ENCODE results near the gene CCNF. TPM values are rescaled to one million over a fixed set of nuclear protein-coding genes. Genes with fewer than 3 reads are reported as not detected.
"Not testable (repeated sequence)": the region's sequence is repeated elsewhere in the genome, so short reads cannot be mapped to it uniquely, and the experiment has no call there.

Gene CCNF, protein sequence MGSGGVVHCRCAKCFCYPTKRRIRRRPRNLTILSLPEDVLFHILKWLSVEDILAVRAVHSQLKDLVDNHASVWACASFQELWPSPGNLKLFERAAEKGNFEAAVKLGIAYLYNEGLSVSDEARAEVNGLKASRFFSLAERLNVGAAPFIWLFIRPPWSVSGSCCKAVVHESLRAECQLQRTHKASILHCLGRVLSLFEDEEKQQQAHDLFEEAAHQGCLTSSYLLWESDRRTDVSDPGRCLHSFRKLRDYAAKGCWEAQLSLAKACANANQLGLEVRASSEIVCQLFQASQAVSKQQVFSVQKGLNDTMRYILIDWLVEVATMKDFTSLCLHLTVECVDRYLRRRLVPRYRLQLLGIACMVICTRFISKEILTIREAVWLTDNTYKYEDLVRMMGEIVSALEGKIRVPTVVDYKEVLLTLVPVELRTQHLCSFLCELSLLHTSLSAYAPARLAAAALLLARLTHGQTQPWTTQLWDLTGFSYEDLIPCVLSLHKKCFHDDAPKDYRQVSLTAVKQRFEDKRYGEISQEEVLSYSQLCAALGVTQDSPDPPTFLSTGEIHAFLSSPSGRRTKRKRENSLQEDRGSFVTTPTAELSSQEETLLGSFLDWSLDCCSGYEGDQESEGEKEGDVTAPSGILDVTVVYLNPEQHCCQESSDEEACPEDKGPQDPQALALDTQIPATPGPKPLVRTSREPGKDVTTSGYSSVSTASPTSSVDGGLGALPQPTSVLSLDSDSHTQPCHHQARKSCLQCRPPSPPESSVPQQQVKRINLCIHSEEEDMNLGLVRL
- total RNA-seq (2014; rRNA removed; shearing (Covaris generic)), result 37.4 and 38.3 TPM in 2 replicates

DNA sequence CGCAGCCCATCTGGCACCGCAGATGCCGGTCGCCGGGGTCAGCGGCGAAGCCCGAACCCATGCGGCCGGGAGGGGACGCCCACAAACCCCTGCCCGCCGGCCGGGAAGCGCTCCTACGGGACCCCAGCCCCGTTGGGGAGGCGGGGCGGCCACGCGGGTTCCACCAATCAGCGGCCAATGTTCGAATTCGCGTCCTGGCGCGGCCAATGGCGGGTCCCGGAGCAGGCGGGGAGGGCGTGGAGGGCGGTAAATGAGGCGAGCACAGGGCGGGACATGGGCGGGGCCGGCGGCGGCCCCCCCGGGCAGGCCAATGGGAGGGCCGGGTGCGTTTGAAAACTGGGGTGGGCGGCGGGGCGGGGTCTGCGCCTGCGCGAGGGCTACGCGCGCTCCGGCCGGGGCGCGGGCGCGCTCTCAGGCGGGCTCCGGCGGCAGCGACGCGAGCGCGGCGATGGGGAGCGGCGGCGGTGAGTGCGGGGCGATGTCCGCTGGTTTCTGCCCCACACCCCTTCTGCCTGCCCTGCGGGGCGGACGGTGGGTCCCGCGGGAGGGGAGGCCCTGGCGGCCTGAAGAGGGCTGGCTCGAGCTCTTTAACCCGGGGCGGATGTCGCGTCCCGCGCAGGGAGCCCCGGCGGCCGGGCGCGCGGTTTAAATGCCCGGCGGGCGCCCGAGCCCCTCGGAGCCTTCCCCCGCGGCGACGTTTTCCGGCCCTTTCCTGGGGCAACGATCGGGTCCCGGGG is at the start of gene CCNF:
Gene CCNF, plus strand, starts transcription at position 414 of the 737 bp plus-strand sequence. Its CDS starts 35 bp downstream, at position 449.
- peak; percentile 91 for DNase-seq (ENCODE audit: low read depth)

DNA sequence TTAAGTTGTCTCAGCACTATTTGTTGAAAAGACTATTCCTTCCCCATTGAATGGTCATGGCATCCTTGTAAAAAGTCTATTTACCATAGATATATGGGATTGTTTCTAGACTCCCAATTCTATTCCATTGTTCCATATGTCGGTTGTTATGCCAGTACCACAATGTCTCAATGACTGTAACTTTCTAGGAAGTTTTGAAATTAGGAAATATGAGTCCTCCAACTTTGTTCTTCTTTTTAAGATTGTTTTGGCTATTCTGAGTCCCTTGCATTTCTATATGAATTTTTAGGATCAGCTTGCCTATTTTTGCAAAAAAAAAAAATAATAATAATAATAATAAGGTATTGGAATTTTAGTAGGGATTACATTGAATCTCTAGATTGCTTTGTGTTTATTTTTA is 45.7 kb upstream of the CCNF start:
- DNase-seq (ENCODE audit: low read depth), result no peak

DNA sequence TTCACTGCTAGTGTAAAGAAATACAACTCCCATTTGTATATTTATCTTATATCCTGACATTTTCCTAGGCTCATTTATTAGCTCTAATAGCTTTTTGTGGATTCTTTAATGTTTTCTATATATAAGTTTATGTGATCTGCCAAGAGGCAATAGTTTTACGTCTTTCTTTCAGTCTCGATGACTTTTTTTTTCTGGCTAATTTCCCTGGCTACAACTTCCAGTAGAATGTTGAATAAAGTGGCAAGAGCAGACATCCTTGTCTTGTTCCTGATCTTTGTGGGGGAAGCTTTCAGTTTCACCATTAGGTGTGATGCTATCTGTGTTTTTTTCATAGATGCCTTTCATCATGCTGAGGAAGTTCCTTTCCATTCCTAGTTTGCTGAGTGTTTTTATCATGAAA is 44.8 kb upstream of the CCNF start:
- no peak for DNase-seq (ENCODE audit: low read depth)

DNA sequence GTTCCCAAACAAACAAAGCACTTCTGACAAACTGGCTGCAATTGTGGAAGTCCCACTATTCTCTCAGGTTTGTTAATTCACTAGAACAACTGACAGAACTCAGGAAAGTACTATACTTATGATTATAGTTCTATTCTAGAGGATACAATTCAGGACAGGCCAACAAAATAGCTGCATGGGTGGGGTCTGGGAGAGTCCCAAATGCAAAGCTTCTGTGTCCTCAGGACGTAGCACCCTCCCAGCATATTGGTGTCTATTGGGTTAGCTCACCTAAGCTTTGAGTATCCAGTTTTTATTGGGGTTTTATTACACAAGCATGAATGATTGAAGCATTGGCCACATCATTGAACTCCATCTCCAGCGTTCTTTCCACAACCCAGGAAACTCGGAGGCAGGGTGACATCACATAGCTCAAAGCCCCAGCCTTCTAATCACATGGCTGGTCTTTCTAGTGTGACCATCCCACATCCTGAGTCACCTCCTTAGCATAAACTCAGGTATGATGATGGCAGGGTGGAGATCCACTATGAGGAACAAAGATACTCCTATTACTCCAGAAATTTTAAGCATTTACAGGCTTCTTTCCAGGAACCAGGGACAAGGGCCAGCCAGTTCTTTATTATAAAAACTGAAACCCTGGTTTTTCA is 43.9 kb upstream of the CCNF start:
- DNase-seq (ENCODE audit: low read depth), result no peak

GRCh38 chr16:2385982-2386381 is 43.3 kb upstream of the CCNF start:
- DNase-seq (ENCODE audit: low read depth), result not testable (repeated sequence)

GRCh38 chr16:2386990-2387389 is 42.3 kb upstream of the CCNF start:
- no peak for DNase-seq (ENCODE audit: low read depth)

- no peak for DNase-seq (ENCODE audit: low read depth)
Observed at GRCh38 chr16:2388139-2388874, 40.9 kb upstream of the CCNF start.

GRCh38 chr16:2388875-2389433 is 40.3 kb upstream of the CCNF start:
- DNase-seq (ENCODE audit: low read depth), result peak; percentile 69

GRCh38 chr16:2392025-2392424 is 37.2 kb upstream of the CCNF start:
- DNase-seq (ENCODE audit: low read depth), result peak; percentile 7

GRCh38 chr16:2398520-2398919 is 30.7 kb upstream of the CCNF start:
- DNase-seq (ENCODE audit: low read depth), result no peak

DNA sequence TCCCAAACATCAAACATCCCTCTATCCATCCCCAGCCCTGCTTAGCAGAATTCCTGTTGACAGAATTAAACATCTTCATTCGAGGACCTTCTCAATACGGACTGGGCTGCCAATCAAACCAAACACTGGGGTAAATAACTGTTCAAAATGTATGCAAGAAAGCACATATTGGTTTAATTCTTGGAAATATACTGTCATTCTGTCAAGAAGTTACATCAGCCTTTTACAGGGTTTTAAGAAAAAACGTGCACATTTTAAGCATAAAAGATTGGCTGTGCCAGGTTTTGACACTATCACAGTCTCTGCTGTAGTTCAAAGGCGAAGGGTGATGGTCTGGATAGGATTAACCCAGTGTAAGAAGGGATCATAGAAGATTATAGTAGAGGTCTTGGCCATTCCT is 25.1 kb upstream of the CCNF start:
- DNase-seq (ENCODE audit: low read depth), result no peak

- no peak for DNase-seq (ENCODE audit: low read depth)
Observed at GRCh38 chr16:2415085-2415484, 14.2 kb upstream of the CCNF start.

DNA sequence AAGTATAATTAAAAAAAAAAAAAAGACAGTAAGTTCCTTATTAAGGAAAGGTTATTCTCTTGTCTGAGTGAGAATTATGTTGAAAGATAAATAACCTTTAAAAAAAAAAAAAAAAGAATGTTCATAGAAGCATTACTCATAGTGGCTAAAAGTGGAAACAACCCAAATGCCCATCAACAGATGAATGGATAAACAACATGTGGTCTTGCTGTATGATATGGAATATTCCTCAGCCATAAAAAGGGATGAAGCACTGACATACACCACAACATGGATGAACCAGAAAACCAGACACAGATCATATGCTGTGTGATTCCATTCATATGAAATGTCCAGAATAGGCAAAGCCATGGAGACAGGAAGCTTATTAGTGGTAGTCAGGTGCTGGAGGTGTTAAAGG is 9.2 kb upstream of the CCNF start:
- no peak for DNase-seq (ENCODE audit: low read depth)

DNA sequence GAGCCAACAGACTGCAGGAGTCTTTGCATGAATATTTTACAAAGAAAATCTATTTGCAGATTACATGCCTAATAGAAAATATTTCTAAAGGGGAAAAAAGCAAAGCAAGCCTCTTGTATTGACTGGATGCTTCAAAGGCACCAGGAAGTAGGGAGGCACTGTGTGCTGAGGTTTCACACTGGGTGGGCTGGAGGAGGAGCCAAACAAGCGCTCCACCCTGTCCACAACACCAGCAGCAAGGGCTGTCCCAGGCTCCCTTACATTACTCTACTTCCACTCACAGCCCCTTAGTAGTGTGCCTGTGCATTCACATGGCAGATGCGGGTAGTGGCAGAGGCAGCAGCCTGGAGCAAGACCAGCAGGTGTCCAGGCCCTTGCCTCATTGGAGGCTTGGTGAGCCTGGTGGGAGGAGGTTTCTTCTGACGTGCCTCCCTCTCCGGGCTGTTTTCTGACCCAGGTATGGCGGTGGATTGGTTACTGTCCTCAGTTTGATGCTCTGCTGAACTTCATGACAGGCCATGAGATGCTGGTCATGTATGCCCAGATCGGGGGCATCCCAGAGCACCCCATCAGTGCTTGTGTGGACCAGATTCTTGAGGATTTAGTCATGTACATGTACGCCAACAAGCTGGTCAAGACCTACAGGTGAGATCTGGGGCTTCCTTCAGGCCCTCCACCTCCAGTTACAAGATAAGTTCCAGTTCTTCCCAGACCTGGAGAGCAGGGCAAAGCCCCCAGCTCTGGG is 7.0 kb upstream of the CCNF start:
- DNase-seq (ENCODE audit: low read depth), result no peak

- DNase-seq (ENCODE audit: low read depth), result no peak
Observed at GRCh38 chr16:2424061-2425007, 4.9 kb upstream of the CCNF start.

GRCh38 chr16:2425008-2425518 is 4.2 kb upstream of the CCNF start:
- no peak for DNase-seq (ENCODE audit: low read depth)

DNA sequence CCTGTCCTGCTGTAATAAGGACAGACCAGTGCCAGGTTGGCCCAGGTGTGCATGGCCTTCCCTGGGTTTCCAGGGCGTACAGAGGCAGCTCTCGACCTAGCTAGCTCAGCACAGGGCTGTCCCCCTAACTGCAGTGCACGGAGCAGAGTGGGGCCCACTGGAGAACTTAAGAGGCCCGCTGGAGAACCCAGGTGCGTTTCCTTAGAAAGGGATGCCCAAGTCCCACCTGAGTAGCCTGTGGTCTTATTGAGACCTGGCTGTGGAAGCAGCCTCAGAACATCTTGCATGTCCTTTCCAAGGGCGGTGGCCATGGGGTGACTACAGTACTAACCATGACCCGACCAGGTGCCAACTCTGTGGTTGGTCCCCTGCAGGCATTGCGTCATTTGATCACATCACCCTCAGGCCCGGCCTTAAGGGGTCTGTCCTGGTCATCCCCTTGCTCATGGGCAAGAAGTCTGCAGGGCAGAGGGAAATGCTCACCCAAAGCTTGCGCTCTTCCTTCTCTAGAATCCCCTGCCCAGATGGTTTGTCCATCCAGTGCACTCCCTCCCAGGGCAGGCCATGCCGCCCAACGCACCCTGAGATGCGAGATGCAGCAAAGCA is 3.3 kb upstream of the CCNF start:
- no peak for DNase-seq (ENCODE audit: low read depth)

DNA sequence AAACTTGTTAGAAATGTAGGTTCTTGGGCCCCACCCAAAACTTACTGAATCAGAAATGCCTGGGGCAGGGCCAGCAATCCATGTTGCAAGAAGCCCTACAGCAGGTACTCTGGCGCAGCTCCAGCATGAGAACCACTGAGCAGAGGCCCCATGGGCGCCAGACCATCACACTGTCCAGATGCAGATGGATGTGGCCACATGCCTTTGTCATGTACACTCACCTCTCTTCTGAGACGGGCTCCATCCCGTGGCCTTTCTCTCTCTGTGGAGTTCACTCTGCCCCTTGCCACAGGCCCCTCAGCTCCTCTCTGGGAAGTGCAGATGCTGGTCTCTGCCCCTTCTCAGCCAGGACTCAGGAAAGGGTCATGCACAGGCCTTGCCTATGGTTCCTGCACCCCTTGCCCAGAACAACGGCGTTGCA is 2.3 kb upstream of the CCNF start:
- DNase-seq (ENCODE audit: low read depth), result peak; percentile 25
